GM20000 (cell line): ENCODE results near the gene AKR1C1.
"Not testable (repeated sequence)": the region's sequence is repeated elsewhere in the genome, so short reads cannot be mapped to it uniquely, and the experiment has no call there.

Source experiments
- DNase-seq: peaks from one replicate; pipeline ENCODE4 v3.0.0; 2012; ENCODE audit warnings: low spot score
- CTCF ChIP-seq: IDR thresholded peaks from 2 replicates; pipeline ENCODE4 v1.5.1; 2012; ENCODE audit warnings: mild to moderate bottlenecking, control low read depth; ENCODE audit errors: extremely low read depth, missing control alignments

The AKR1C1 gene

GRCh38 chr10:4962876-4963814 lies at the start of gene AKR1C1:
AKR1C1 (plus strand) TSS chr10:4963415; CDS start chr10:4963445, 30 bp downstream.
- not testable (repeated sequence) for DNase-seq

- TF ChIP-seq CTCF, result no peak
- DNase-seq, result no peak
These were observed 48.9 kb upstream of the AKR1C1 start for GRCh38 chr10:4914213-4914850.

GRCh38 chr10:4916086-4916716 lies 47.0 kb upstream of the AKR1C1 start:
- DNase-seq, result no peak
- no peak for TF ChIP-seq CTCF

- DNase-seq, result no peak
- TF ChIP-seq CTCF, result no peak
These were observed 45.0 kb upstream of the AKR1C1 start for GRCh38 chr10:4918236-4918635.

GRCh38 chr10:4924482-4924881 lies 38.7 kb upstream of the AKR1C1 start:
- not testable (repeated sequence) for DNase-seq

- TF ChIP-seq CTCF, result no peak
- DNase-seq, result no peak
These were observed 36.8 kb upstream of the AKR1C1 start for GRCh38 chr10:4926400-4926799.

GRCh38 chr10:4931587-4931986 lies 31.6 kb upstream of the AKR1C1 start:
- no peak for TF ChIP-seq CTCF
- DNase-seq, result no peak

- no peak for TF ChIP-seq CTCF
- DNase-seq, result no peak
These were observed 28.7 kb upstream of the AKR1C1 start for GRCh38 chr10:4934391-4934987.
